HG03280 (cell line): Measurements from ENCODE around the gene FAM20C.

ENCODE experiments used
- ATAC-seq: cut with Tn5 transposase; IDR thresholded peaks from one replicate; pipeline ENCODE4 v1.9.1; 2021; ENCODE audit warnings: mild to moderate bottlenecking, moderate library complexity; ENCODE audit not compliant: unreplicated experiment

Gene FAM20C

DNA sequence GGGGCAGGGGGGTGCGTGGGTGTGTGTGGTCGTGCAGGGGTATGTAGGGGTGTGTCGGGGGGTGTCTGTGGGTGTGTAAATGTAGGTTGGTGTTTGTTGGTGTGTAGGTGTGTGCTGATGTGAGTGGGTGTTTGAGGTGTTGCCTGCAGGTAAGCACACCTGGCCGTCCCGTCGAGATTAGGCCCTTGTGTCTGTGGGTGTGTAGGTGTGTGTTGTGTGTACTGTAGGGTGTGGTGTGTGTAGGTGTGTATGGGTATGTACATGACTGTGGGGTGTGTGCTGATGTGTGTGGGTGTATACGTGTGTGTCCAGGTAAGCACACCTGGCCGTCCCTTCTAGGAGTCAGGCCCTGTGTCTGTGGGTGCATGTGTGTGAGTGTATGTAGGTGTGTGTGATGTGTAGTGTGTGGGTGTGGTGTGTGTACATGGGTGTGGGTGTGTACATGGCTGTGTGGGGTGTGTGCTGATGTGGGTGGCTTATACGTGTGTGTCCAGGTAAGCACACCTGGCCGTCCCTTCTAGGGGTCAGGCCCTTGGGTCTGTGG lies 15.8 kb downstream of the FAM20C start:
- no peak for ATAC-seq

DNA sequence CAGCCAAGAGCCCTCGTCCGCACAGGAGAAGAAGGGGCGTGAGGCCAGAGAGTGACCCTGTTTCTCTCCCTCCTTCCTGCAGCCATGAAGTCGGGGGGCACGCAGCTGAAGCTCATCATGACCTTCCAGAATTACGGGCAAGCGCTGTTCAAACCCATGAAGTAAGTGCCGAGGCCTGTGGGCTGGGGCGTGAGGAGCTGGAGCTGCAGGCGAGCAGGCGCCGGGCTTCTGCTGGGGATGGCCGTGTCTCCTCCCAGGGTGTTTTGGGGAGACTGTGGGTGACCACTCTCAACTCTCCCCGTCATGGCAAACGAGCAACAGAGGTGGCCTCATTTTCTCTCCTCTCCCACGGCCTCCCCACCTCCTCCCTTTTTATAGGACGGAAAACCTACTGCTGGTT lies 16.4 kb downstream of the FAM20C start:
- ATAC-seq, result no peak

DNA sequence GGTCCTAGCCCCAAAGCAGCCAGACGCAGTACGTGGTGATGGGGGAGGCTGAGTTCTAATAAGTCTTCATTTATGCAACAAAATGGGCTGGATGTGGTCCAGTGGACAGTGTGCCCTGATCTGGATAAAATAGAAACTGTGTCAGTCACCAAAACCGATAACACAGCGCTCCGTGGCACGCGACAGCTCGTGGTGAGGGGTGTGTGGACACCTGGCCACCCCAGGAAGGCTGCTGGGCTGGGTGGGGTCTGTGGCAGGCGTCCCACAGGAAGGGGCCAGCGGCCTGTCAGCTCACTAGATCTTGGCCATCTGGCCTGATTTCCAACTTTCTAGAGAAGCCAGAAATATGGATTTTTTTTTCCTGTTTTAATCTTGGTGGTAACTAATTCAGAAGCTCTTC lies 17.0 kb downstream of the FAM20C start:
- no peak for ATAC-seq

DNA sequence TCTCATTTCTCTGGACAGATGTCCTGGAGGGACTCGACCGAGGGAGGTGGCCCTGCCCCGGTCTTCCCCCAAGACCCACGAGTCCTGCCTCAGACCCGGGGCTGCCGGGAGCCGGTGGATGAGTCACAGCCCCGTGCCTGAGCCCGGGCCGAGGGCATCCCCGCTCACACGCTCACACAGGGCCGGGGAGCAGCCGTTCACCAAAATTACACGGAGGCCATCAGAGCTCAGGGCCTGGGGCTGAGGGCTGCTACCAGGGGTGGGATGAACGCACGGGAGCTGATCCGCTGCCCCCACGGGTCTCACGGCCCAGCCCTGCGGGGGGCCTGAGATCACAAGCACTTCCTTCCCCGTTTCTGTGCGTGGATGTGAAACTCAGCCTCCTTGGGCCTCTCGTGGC lies 17.5 kb downstream of the FAM20C start:
- no peak for ATAC-seq

DNA sequence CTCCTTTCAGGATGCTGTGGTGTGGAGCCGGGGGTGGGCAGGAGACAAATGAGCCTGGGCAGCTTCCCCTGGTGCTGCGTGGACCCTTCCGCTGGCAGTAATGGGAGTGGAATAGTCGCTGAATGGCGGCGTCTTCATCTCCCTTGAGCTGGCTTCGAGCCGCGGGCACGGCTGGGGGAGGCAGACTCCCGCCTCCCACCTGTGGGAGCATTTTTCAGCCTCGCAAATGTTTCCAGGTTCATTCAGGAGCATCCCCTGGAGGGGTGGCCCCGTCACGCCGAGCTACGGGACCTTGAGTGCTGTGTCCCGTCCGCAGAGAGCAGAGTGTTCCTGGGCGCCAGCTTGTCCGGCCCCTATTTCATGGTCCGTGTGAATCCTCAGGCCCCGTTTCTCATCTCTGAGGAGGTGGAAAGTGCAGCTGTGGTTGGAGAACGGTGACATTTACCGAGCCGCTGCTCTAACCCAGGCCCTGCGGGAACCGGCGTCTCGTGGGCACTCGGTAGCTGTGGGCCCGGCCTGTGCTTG lies 18.1 kb downstream of the FAM20C start:
- ATAC-seq, result no peak

DNA sequence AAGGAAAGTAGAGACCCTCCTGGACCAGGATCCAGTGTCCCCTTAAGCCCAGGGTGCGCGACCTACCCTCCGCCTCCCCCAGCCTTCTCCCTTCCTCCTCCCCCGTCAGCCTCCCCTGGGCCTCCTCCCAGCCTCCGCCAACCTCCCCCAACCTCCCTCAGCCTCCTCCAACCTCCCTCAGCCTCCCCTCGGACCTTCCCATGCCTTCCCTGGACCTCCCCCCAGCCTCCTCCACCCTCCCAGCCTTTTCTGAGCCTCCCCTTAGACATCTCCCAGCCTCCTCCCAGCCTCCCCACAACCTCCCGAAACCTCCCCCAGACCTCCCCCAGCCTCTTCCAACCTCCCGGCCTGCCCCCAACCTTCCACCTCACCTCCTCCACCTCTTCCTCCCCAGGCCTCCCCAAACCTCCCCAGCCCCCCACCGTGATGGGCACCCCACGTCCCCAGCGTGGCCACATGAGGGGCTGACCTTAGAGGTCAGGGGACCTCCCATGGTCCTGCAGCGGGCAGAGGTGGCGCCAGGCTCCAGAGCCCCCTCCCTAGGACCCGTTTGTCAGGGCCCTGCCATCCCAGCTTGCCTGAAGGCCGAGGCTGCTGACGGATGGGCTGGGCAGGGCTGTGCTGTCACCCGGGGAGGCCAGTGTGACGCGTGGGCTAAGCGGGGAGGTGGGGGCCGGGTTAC lies 18.8 kb downstream of the FAM20C start:
- no peak for ATAC-seq

DNA sequence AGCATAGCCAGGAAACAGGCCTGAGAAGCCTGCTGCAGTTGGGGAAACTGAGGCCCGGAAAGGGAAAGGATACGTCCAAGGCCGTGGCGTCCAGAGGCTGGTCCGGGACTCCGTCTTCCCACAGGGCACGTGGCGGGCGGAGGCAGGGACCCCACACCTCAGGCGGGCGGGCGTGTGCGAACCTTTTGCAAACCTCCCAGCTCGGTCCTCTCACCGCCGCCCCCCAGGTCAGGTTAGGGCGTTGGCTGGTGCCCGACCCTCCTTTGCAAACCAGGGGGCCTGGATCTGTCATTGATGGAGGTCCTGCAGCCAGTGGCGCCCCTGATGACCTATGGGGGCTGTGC lies 19.3 kb downstream of the FAM20C start:
- ATAC-seq, result no peak

DNA sequence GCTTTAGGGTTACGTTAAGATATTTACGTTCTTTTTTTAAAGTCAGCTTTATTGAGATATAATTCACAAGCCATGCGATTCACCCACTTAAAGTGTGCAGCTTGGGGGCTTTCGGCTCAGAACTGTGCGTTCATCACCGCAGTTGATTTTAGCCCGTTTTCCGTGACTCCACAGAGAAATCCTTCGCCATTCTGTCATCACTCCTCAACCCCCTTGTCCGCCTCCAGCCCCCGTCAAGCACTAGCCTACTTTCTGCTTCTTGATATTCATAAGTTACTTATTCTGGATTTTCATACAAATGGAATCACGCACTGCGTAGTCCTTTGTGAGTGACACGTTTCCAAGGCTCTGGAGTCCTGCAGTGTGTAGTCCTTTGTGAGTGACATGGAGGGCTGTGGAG lies 20.4 kb downstream of the FAM20C start:
- ATAC-seq, result no peak

DNA sequence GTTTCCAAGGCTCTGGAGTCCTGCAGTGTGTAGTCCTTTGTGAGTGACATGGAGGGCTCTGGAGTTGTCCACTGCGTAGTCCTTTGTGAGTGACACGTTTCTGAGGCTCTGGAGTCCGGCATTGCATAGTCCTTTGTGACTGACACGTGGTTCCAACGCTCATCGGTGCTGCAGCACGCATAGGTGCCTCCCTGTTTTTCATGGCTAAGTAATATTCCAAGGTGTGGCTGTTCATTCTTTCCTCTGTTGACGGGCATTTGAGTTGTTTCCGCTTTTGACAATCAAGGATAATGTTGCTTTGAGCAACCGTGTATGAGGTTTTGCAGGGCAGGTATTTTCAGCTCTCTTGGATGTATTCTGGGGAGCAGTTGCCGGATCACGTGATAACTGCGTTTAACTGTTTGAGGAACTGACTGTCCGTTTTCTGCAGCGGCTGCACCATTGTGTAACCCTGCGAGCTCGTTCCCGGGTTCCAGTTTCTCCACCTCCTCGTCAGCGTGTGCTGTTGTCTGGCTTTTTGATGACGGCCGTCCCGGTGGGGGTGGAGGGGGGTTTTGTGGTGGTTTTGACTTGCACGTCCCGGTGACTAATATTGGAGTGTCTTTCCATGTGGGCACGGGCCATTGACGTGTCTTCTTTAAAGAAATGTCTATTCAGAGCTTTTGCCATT lies 21.1 kb downstream of the FAM20C start:
- ATAC-seq, result no peak

DNA sequence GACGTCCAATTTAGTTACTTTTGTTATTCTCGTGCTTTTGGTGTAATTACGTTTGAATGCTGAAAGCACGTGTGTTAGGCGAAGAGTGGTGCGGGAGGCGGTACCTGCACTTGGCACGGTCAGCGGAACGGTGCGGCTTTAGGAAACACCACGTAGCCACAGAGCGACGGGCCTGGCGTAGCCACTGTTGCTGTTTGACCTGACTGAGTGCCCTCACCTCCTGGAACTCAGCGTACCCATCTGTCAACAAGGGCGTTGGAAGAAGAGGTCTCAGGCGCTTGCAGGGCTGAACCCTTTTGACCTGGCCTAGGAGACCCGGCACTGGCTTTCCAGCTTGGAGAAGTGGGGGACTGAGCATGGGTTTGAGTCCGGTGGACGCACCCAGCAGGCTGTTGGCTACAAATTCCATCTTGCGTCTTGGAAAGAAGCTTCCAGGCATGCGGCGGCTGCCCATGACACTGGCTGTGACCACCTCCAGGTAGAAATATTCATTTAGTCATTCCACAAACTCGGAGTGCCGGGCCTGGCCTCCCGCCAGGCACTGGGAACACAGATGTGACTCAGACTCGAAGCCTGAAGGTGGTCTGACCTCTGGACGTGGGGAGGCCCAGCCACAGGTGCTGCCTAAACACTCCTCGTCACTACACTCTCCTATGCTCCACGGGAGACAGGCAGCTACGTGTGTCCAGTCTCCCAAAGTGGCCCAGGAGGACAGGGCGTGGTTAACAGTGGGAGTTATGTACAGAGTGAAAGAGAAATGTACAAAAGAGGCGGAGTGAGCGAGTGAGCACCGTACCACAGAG lies 22.2 kb downstream of the FAM20C start:
- ATAC-seq, result no peak

DNA sequence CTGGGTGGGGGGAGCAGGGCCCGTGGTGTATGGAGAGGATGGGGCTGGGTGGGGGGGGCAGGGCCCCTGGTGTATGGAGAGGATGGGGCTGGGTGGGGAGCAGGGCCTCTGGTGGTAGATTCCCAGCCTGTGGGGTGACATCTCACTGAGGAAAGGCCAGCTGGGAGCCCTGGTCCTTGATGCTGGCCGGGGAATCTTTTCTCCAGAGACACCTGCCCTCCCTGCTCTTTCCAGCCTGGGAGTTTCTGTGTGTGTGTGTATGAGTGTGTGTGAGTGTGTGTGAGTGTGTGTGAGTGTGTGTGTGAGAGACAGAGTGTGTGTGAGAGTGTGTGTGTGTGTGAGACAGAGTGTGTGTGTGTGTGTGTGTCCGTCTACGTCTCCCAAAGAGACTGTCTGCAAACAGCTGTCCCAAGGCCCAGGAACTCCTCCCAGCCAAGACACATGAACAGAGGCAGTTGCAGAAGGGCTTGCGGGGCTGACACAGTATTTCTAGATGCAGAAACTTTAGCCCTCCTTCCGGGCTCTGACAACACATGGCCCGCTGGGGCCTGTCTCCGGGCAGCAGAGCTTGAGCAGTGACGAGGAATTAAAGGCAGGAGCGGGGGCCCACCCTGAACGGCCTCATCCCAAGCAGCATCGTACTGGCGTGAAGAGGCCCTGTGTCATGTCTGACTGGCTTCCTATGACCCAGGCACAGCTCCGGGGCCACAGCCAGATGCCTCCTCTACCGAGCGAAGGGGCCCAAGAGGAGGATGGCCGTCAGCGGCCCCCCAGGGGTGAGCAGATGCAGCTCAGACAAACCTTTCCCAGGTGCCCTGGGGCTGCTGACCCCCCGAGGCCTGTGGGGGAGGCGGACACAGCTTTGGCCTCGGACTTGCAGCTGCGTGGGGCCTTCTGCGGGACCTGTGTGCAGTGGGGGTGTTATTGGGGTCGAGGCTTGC lies 24.3 kb downstream of the FAM20C start:
- no peak for ATAC-seq

DNA sequence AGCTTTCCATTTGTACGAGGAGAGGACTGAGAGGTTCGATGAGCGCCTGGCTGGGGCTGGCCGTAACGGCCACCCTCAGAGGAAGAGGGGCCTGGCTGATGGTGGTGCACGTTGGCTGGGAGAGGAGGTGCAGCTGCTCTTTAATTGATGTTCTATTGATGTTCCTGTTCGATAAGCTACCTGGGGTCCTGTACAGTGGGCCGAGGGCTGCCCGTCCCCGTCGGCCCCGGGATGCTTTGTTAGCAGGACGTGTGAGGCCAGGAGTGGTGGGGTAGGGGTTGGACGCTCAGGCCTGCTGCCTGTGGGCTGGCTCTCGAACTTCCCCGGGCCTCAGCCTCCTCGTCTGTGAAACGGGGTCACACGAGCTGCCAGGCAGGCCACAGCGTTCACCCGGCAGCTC lies 25.4 kb downstream of the FAM20C start:
- ATAC-seq, result no peak

DNA sequence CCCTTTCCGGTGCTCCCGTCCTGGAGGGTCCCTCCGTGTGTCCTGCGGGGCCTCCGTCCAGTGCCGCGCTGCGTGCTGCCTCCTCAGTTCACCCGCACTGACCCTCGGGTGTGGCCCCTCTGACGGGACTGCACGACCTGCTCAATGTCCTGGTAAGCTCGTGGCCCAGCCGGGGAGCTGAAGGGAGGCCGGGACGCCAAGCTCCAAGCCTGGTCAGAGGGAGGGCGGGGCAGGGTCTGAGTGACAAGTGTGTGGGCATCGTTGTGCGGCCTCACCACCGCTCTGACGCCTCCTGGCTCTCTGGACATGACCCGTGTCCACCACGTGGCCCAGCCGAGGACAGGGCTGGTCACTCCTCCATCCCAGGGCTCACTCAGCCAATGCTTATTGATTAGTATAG lies 25.9 kb downstream of the FAM20C start:
- no peak for ATAC-seq

DNA sequence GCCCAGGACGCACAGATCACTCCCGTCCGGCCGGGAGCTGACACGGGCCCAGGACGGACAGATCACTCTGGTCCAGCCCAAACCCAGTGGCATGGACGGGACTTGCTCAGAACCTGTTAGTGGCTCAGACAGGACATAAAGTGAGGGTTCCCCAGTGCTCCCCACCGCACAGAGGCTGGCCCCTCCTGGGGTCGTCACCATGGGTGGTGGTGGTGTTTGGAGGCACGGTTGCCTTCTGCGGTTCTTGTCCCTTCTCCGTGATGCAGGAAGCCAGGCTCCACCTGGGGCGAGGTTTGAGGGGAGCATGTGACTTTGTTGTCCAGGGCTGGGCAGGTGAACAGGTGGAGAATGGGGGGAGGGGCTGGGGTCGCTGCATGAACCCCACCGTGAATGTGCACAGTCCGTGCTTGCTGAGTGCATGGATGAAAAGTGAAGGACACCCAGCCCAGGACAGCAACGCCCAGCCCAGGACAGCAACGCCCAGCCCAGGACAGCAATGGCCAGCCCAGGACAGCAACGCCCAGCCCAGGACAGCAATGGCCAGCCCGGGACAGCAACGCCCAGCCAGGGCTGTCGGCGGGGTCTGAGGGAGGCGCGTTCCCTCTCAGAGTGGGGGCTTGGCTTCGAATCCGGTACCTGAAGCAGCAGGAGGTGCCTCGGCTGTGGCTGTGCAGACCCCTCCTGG lies 26.7 kb downstream of the FAM20C start:
- no peak for ATAC-seq

DNA sequence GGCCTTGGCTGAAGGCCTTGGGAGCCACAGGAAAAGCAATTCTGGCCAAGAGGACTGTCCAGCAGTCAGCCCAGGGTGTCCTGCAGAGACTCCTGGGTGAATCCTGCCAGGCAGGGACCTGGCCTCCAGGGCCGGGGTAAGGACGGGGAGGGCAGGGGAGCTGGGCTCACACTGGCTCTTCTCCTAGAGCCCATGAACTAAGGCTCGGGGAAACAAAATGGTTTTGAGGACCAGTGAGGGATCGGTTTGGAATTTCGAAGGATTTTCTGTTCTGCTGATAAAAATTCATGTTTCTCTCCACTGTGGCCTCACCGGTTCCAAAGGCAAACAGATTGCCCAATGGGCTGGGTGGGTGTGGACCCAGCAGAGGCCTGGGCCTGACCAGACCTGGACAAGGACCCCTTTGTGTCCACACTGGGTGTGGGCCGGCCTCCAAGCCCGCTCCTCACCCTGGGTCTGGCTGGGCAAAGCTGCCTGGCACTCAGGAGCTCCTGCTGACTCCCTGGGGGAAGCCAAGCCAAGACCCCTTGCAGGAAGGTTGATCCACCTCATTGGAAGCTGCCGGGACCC lies 27.3 kb downstream of the FAM20C start:
- no peak for ATAC-seq

DNA sequence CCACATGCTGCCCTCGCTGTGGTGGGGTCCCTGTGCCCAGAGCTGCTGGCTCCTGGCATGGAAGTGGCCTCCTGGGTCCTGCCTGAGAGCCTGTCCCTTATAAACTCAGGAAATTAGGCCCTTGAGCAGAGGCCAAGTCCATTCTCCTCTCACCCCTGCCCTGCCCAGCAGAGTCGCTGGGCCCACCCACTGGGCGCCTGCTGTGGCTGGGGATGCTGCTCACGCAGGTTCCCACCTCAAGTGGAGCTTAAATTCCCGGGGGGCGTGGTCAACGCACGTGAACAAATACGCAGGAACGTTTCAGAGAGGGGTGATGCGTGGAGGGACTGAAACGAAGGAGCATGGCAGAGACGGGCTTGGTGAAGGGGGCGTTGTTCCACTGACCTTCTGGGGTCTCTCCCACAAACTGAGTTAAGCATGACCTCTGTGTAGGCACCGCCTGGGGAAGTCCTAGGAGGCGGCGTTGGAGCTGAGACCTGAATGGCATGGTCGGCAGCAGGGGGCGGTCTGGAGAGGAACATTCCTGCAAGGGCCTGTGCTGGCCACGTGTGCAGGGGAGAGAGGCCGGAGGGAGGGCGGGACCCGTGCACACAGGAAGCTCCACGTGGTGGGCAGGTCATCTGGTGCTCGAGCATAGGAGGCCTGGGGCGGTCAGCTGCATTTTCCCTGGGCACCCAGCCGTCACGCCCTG lies 27.9 kb downstream of the FAM20C start:
- ATAC-seq, result no peak

DNA sequence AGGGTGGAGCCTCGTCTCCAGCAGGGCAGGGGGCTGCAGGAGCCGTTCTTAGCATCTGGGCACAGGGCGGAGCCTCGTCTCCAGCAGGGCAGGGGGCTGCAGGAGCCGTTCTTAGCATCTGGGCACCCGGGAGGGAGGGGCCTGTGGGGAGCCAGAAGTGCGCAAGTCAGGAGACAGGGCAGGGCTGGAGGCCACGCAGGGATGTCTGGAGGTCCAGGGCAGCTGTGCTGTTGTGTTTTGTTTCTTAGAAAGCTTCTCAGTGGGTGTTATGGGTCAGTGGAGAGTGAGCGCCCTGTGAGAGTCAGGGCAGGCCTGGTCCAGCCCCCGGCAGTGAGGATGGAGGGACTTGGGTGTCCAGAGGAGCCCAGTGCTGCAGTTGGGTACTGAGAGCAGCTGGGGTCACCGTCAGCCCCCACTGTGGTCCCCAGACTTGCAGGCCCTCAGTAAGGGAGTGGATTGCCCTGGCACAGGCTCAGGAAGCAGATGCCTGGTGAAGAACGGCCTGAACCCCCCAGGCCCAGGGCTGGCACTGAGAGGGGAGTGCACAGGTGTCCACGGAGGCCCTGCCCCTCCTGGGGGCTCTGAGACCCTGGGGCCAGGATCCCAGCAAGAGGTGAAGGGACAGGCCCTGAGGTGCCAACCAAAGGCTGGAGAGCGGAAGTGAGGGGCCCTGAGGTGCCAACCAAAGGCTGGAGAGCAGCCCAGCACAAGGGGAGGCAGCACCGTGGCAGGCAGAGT lies 29.8 kb downstream of the FAM20C start:
- no peak for ATAC-seq

DNA sequence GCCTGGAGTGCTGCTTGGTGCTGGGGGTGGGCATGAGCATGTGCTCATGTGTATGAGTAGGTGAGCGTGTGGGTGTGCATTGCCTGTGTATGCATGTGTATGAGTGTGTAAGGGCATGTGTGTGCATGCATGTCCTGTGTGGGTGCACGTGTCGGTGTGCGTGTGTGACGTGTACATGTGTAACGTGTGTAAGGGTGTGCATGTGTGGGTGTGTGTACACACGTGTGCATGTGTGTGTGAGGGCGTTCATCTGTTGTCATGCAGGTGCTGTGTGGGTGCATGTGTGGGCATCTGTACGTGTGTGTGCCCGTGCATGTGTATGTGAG lies 30.3 kb downstream of the FAM20C start:
- no peak for ATAC-seq
